Measurements from ENCODE around the gene FAM8A1.

Gene FAM8A1

DNA sequence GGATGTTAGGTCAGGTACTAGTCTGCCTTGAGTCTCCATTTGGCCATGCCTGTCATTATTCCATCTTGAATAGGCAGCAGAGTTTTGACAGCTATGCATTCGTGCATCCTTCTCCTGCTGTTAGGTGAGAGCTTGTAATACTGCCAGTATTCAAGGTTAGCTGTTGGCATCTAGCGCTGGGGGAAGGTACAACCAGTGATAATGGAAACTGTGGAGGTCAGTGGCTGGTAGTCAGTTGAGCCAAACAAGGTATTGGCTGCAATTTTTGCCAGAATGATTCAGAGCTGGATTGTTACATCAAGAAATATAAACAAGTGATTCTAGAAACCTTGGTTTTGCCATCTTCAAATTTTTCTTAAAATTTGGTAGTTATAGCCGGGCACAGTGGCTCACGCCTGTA is 6.5 kb downstream of the FAM8A1 start:
- no peak overlapping the region for H3K9ac ChIP-seq (ENCODE audit: low read depth, low read length)
- H3K9me3 ChIP-seq (replicated peaks; ENCODE audit: low read length) = no peaks in the 10 kb centered on the region
- H3K36me3 ChIP-seq (ENCODE audit: insufficient read depth, low read length) = peaks cover 24% of the 10 kb centered on the region
- no peak overlapping the region for H3K4me2 ChIP-seq (ENCODE audit: low read length)
- H3K4me3 ChIP-seq (ENCODE audit: low read length) = no peak overlapping the region
- H3K4me1 ChIP-seq (ENCODE audit: control insufficient read depth, insufficient read depth, low read length) = peaks cover 5% of the 10 kb centered on the region
- H3K27me3 ChIP-seq (ENCODE audit: control insufficient read depth, insufficient read depth, low read length) = no peaks in the 10 kb centered on the region

GRCh38 chr6:17610835-17611234 is 10.7 kb downstream of the FAM8A1 start:
- Histone ChIP-seq H3K9me3 (replicated peaks; ENCODE audit: low read length) (no peaks in the 10 kb centered on the region), H3K4me1 (ENCODE audit: control insufficient read depth, insufficient read depth, low read length) (no peaks in the 10 kb centered on the region), H3K27me3 (ENCODE audit: control insufficient read depth, insufficient read depth, low read length) (no peaks in the 10 kb centered on the region), H3K36me3 (ENCODE audit: insufficient read depth, low read length) (peaks cover 29% of the 10 kb centered on the region), H3K4me2 (ENCODE audit: low read length) (no peak overlapping the region), H3K9ac (ENCODE audit: low read depth, low read length) (no peak overlapping the region), H3K4me3 (ENCODE audit: low read length) (no peak overlapping the region)

GRCh38 chr6:17612048-17612447 is 11.9 kb downstream of the FAM8A1 start:
- Histone ChIP-seq H3K9me3 (replicated peaks; ENCODE audit: low read length) (no peaks in the 10 kb centered on the region), H3K36me3 (ENCODE audit: insufficient read depth, low read length) (peaks cover 34% of the 10 kb centered on the region), H3K27me3 (ENCODE audit: control insufficient read depth, insufficient read depth, low read length) (no peaks in the 10 kb centered on the region), H3K4me1 (ENCODE audit: control insufficient read depth, insufficient read depth, low read length) (no peaks in the 10 kb centered on the region), H3K4me2 (ENCODE audit: low read length) (no peak overlapping the region), H3K9ac (ENCODE audit: low read depth, low read length) (no peak overlapping the region), H3K4me3 (ENCODE audit: low read length) (no peak overlapping the region)

- H3K4me1 ChIP-seq (ENCODE audit: control insufficient read depth, insufficient read depth, low read length) = no peaks in the 10 kb centered on the region
- H3K36me3 ChIP-seq (ENCODE audit: insufficient read depth, low read length) = peaks cover 20% of the 10 kb centered on the region
- no peaks in the 10 kb centered on the region for H3K27me3 ChIP-seq (ENCODE audit: control insufficient read depth, insufficient read depth, low read length)
- H3K9ac ChIP-seq (ENCODE audit: low read depth, low read length) = no peak overlapping the region
- no peak overlapping the region for H3K4me2 ChIP-seq (ENCODE audit: low read length)
- no peak overlapping the region for H3K4me3 ChIP-seq (ENCODE audit: low read length)
- H3K9me3 ChIP-seq (replicated peaks; ENCODE audit: low read length) = no peaks in the 10 kb centered on the region
These were observed 15.7 kb downstream of the FAM8A1 start for GRCh38 chr6:17615794-17616193.

GRCh38 chr6:17621003-17621402 is 20.9 kb downstream of the FAM8A1 start:
- no peak overlapping the region for H3K4me2 ChIP-seq (ENCODE audit: low read length)
- H3K9ac ChIP-seq (ENCODE audit: low read depth, low read length) = no peak overlapping the region
- H3K36me3 ChIP-seq (ENCODE audit: insufficient read depth, low read length) = peaks cover 43% of the 10 kb centered on the region
- H3K27me3 ChIP-seq (ENCODE audit: control insufficient read depth, insufficient read depth, low read length) = no peaks in the 10 kb centered on the region
- no peak overlapping the region for H3K4me3 ChIP-seq (ENCODE audit: low read length)
- H3K9me3 ChIP-seq (replicated peaks; ENCODE audit: low read length) = no peaks in the 10 kb centered on the region
- no peaks in the 10 kb centered on the region for H3K4me1 ChIP-seq (ENCODE audit: control insufficient read depth, insufficient read depth, low read length)

- Histone ChIP-seq H3K36me3 (ENCODE audit: insufficient read depth, low read length) (peaks cover 44% of the 10 kb centered on the region), H3K27me3 (ENCODE audit: control insufficient read depth, insufficient read depth, low read length) (no peaks in the 10 kb centered on the region), H3K4me2 (ENCODE audit: low read length) (no peak overlapping the region), H3K4me3 (ENCODE audit: low read length) (no peak overlapping the region), H3K9me3 (replicated peaks; ENCODE audit: low read length) (no peaks in the 10 kb centered on the region), H3K4me1 (ENCODE audit: control insufficient read depth, insufficient read depth, low read length) (no peaks in the 10 kb centered on the region), H3K9ac (ENCODE audit: low read depth, low read length) (no peak overlapping the region)
These were observed 22.0 kb downstream of the FAM8A1 start for GRCh38 chr6:17622144-17622543.

- Histone ChIP-seq H3K4me1 (ENCODE audit: control insufficient read depth, insufficient read depth, low read length) (no peaks in the 10 kb centered on the region), H3K4me2 (ENCODE audit: low read length) (no peak overlapping the region), H3K36me3 (ENCODE audit: insufficient read depth, low read length) (peaks cover 57% of the 10 kb centered on the region), H3K9me3 (replicated peaks; ENCODE audit: low read length) (no peaks in the 10 kb centered on the region), H3K4me3 (ENCODE audit: low read length) (no peak overlapping the region), H3K27me3 (ENCODE audit: control insufficient read depth, insufficient read depth, low read length) (no peaks in the 10 kb centered on the region), H3K9ac (ENCODE audit: low read depth, low read length) (no peak overlapping the region)
These were observed 24.3 kb downstream of the FAM8A1 start for GRCh38 chr6:17624396-17624795.

DNA sequence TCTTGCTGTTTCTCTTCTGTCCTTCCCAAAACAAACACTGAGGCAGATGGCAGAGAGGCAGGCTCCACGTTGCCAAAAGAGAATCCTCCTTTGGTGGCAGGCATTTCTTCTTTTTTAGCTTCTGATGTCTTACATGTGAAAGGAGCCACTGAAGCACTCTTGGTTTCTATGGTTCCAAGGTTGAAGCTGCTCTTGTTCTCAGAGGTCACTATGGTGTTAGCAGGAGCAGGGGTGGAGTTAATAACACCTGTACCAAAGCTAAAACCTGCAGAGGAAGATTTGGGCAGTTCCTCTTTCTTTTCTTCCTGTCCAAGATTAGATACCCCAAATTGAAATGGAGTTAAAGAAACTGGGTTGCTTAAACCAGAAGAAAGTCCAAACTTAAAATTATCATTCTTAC is 28.8 kb downstream of the FAM8A1 start:
- no peak overlapping the region for H3K4me3 ChIP-seq (ENCODE audit: low read length)
- H3K36me3 ChIP-seq (ENCODE audit: insufficient read depth, low read length) = peaks cover 58% of the 10 kb centered on the region
- H3K4me2 ChIP-seq (ENCODE audit: low read length) = no peak overlapping the region
- H3K9me3 ChIP-seq (replicated peaks; ENCODE audit: low read length) = no peaks in the 10 kb centered on the region
- H3K9ac ChIP-seq (ENCODE audit: low read depth, low read length) = no peak overlapping the region
- H3K4me1 ChIP-seq (ENCODE audit: control insufficient read depth, insufficient read depth, low read length) = no peaks in the 10 kb centered on the region
- H3K27me3 ChIP-seq (ENCODE audit: control insufficient read depth, insufficient read depth, low read length) = no peaks in the 10 kb centered on the region

DNA sequence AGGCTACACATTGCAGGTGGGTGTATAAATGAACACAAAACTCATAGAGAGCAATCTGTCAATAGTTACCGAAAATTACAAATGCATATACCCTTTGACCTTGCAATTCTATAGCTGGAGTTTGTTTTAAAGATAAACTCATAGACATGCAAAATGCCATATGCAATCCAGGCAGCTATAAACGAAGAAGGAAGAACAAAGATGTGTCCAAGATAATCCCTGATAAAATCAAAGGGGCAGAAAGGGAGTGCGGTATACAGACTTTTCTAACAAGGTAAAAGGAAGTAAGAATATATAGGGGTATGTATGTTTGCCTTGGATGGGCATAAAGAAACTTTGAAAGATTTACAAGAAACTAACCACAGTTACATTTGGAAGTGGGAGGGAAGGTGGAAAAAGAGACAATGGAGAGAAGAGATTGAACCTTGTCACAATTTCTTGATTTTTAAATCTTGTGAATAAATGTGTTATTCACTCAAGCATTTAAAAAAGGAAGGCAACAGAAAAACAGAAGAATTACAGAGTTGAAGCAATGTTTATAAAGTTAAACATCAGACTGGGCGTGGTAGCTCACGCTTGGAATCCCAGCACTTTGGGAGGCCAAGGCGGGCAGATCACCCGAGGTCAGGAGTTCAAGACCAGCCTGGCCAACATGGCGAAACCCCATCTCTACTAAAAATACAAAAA is 29.9 kb downstream of the FAM8A1 start:
- Histone ChIP-seq H3K4me1 (ENCODE audit: control insufficient read depth, insufficient read depth, low read length) (no peaks in the 10 kb centered on the region), H3K36me3 (ENCODE audit: insufficient read depth, low read length) (peaks cover 62% of the 10 kb centered on the region), H3K27me3 (ENCODE audit: control insufficient read depth, insufficient read depth, low read length) (no peaks in the 10 kb centered on the region), H3K9me3 (replicated peaks; ENCODE audit: low read length) (no peaks in the 10 kb centered on the region), H3K4me2 (ENCODE audit: low read length) (no peak overlapping the region), H3K4me3 (ENCODE audit: low read length) (no peak overlapping the region), H3K9ac (ENCODE audit: low read depth, low read length) (no peak overlapping the region)

DNA sequence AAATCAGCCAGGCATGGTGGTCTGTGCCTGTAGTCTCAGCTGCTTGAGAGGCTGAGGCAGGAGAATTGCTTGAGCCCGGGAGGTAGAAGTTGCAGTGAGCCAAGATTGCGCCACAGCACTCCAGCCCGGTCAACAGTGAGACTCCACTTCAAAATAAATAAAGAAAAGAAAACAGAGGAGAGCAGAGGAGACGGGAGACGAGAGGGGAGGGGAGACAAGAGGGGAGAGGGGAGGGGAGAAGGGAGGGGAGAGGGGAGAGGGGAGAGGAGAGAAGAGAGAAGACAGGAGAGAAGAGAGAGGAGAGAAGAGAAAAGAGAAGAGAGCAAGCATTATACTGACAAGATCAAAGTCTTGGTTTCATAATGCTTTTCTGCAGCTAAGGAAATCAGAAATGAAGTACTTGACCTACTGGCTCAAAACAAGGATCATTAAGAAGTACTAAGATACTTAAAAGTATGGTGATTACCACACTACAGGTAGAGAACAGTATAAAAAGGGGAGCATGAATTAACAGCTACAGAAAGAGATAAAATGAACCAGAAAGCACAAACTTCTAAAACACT is 30.5 kb downstream of the FAM8A1 start:
- Histone ChIP-seq H3K9me3 (replicated peaks; ENCODE audit: low read length) (no peaks in the 10 kb centered on the region), H3K9ac (ENCODE audit: low read depth, low read length) (no peak overlapping the region), H3K27me3 (ENCODE audit: control insufficient read depth, insufficient read depth, low read length) (no peaks in the 10 kb centered on the region), H3K4me3 (ENCODE audit: low read length) (no peak overlapping the region), H3K4me2 (ENCODE audit: low read length) (no peak overlapping the region), H3K36me3 (ENCODE audit: insufficient read depth, low read length) (peaks cover 61% of the 10 kb centered on the region), H3K4me1 (ENCODE audit: control insufficient read depth, insufficient read depth, low read length) (no peaks in the 10 kb centered on the region)

DNA sequence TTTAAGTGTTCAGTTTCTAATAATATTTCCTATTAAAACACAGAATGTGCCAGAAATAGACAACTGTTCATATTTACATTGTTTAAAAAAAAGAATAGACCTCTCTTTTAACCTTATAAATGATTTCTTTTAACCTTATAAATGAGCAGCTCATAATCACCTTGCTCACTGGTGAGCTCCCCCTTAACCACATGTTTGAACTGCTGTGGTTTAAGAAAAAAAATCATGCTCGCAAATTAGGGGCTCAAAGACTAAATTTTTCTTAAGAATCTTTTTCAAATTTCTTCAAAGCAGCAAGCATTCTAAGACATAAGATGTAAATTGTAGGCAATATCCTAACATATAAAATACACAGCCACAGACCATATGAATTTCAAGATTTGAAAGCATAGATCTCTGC is 32.8 kb downstream of the FAM8A1 start:
- Histone ChIP-seq H3K4me1 (ENCODE audit: control insufficient read depth, insufficient read depth, low read length) (peaks cover under 1% of the 10 kb centered on the region), H3K9me3 (replicated peaks; ENCODE audit: low read length) (no peaks in the 10 kb centered on the region), H3K9ac (ENCODE audit: low read depth, low read length) (no peak overlapping the region), H3K4me3 (ENCODE audit: low read length) (no peak overlapping the region), H3K36me3 (ENCODE audit: insufficient read depth, low read length) (peaks cover 59% of the 10 kb centered on the region), H3K27me3 (ENCODE audit: control insufficient read depth, insufficient read depth, low read length) (no peaks in the 10 kb centered on the region), H3K4me2 (ENCODE audit: low read length) (no peak overlapping the region)

Data from skeletal muscle satellite cell (primary cell).